CD1c-positive myeloid dendritic cell (primary cell): ENCODE measurements around the gene AURKB.
"Not testable (repeated sequence)": the region's sequence is repeated elsewhere in the genome, so short reads cannot be mapped to it uniquely, and the experiment has no call there.

ENCODE experiments used
- DNase-seq: peaks from one replicate; pipeline ENCODE4 v3.0.0-alpha.2; 2016; ENCODE audit errors: extremely low spot score

The AURKB gene

DNA sequence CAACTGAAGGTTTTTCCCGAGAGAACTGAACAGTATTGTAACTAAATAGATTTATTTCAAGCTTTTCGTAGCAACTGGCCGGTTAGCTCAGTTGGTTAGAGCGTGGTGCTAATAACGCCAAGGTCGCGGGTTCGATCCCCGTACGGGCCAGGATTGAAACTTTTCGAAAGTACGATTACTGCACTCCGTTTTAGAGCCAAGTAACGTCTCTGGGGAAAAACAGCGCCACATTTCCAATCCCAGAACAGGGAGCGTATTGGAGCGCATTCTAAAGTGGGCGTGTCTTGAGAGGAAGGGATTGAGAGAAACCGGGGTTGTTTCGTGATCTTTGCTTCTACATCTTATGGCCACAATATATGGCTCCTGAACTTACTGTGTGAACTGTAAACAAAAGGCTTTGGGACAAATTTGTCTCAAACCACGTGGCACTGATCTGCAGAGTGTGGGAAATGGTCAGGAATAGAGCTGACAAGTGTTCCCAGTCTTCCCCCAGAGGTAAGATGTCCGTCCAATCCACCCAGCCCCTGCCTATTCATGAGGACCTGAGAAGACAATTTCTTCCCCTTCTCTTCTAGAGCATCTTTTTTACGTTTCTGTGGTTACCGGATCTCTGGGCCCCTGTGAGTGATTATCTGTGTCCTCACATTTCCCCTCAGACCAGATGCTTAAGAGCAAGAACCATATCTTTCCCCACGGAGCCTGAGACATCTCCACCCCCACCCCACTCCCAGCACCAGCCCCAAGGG lies 22.7 kb downstream of the AURKB start:
- peak; percentile 97 for DNase-seq

DNA sequence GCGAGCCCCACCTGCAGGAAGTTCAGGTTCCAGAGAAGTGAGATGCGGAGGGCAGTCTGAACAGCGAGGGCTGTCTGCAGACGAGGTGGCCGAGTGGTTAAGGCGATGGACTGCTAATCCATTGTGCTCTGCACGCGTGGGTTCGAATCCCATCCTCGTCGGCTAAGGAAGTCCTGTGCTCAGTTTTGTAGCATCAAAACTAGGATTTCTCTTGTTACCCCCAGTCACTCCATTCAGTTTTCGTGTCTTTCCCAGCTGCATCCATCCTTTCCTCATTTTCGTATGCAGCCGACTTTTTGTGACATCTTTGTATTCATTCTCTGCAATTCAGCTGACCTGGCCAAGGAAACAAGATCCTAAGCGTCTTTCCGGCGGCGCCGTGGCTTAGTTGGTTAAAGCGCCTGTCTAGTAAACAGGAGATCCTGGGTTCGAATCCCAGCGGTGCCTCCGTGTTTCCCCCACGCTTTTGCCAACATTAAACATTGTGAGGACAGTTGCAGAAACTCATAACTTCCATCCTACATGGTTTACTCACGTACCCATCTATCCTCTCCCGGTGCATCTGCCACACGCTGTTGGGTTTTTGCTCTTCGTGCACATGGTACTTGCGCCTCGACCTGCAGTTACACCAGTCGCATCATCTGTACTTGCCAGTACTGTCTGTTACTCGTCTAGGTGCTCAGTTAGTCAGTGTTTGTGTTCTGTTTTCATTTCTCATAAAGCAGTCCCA lies 23.4 kb downstream of the AURKB start:
- peak; percentile 88 for DNase-seq

DNA sequence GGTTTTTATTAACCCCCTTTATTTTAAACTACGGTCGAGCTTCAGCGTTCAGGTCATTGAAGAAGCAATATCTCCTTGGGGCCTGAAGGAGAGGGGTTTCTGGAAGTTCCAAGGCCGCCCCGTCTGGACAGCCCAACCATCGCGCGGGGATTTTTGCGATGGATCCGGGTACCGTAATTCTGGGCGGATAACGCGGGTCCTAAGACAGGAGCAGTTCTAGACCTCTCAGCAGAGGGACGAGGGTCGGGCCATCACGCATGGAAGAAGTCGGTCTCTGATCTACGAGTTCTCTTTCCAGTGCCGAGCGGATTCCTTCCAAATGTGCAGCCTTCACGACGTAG lies 24.0 kb downstream of the AURKB start:
- DNase-seq: no peak

DNA sequence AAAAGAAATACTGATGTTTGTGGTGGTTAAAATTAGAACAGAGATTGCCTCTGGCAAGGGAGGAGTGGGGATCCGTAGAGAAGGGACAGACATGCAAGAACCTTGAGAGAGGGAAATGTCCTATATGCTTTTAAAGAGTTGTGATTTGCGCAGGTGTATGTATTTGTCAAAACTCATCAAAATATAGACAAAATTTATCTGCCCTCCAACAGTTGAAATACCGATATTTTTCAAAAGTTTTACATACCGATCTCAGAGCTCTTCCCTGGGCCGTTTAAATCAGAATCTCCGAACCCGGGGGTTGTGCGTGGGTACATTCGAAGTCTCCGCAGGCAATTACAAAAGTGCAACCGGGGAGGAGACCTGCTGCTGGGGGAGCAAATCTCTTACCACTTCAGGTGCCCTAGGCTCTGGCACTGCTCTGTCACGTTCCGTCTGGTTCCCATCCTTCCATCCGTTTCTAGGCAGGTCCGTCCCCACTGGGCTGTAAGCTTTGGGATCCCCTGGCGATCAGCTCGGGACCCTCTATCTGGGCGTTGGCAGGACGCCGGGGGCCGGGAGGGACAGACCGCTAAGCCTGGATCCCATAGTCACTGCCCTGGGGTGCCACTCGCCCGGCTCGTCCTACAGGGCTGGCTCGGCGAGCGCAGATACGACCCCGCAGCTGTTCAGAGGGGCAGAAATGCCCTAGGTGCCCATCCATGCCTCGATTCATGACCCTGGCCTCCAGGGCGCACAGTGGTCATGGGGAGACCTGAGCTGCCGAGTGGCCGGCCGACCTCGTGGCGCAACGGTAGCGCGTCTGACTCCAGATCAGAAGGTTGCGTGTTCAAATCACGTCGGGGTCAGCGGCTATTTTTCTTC lies 24.6 kb downstream of the AURKB start:
- peak; percentile 85 for DNase-seq

DNA sequence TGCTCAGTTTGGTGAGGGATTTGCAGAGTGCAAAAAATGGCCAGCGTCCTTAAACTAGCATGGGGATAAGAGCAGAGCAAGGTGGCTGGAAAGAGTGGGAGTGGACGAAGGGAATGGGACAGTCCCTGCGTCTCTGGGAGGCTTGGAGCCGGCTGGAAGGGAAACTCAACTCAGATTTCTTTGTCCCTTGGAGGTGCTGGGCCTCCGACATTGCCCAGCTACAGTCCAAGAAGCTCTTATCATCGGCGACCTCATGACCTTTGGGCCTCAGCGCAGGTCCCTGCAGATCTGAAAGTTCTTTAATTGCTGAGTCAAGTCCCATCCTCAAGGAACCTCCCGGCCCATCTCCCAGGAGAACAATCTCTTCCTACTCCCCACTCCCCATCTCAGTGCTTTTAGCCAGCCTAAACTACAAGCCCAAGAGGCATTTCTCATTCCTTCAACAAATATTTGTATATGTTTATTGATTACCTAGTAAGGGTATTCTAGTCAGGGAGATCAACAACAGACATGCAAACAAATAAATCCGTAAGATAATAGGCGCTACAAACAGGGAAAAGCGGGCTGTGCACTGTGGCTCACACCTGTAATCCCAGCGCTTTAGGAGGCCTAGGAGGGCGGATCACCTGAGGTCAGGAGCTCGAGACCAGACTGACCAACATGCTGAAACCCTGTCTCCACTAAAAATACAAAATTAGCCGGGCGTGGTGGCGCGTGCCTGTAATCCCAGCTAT lies 33.2 kb downstream of the AURKB start:
- no peak for DNase-seq

DNA sequence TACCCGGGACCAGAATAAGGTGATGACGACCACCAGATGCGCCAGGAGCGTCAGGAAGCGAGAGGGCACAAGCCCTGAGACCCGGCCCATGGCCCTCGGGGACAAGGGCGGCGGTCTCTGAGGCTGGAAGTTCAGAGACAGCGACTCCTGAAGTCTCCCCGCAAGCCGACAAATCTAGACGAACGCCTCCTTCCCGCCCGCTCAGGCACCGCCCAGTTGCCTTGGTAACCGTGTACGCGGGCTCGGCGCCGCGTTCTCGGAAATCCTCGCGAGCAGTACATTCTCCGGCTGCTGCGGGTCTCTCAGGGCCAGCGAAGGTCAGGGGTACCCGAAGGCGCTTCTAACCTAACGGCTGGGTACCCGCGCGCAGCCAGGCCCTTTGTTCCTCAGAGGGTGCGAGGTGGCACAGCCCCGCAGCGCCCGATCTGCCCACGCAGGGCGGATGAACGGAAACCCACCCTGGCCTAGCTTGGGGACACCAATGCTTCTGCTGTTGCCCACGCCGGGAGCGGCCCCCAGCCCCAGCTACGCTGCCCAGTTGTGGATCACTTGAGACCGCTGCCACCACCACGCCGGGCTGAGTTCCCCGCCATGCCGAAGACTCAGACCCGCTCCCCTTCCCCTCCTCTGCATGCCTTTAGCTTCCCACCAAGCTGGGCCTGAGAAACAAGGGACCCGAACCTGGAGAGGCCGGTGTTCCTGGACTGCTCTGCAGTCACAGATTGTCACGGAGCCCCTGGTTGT lies 34.0 kb downstream of the AURKB start, which contains the start of gene TMEM107:
Gene TMEM107 (minus strand): TSS at position 184 of the 744 bp plus-strand sequence. CDS start 94 bp downstream, at position 90.
- peak; percentile 93 for DNase-seq

DNA sequence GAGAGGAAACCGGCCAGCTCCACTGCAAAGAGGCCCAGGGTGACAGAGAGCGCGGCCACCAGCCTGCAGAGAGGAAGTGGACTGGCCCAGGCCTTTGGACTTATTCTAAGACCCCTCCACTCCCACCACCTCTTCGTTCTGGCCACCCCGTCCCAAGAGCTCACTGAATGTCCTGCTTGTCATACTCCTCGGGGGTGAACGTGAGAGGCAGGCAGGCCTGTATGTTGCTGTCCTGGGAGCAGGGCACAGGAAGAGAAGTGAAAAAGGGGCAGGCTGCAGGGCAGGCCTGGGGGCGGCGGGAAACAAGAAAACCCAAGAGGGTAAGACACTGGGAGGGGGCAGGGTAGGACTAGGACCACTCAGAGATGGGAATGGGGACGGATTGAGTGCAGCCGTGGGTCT lies 34.6 kb downstream of the AURKB start:
- DNase-seq: no peak

DNA sequence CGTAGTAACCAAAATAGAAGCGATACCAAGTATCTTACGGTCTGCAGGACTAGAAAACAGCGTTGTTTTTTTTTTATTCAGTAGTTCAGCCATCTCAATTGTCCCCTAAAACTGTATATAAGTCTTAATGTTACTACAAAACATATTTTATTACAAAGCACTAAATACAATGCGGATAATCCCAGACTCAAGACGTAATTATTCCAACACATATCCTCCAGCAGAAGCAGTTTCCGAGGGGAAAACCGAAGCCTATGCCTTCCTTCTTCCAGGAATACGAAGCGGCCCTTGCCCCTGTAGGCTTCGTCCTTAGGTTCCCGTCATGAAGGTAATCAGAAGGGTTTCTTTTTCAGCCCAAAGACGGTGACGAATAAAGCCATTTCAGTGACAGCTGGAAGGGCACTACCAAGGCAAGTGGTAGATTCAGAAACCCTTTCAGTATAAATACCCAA lies 36.5 kb downstream of the AURKB start:
- DNase-seq: no peak

DNA sequence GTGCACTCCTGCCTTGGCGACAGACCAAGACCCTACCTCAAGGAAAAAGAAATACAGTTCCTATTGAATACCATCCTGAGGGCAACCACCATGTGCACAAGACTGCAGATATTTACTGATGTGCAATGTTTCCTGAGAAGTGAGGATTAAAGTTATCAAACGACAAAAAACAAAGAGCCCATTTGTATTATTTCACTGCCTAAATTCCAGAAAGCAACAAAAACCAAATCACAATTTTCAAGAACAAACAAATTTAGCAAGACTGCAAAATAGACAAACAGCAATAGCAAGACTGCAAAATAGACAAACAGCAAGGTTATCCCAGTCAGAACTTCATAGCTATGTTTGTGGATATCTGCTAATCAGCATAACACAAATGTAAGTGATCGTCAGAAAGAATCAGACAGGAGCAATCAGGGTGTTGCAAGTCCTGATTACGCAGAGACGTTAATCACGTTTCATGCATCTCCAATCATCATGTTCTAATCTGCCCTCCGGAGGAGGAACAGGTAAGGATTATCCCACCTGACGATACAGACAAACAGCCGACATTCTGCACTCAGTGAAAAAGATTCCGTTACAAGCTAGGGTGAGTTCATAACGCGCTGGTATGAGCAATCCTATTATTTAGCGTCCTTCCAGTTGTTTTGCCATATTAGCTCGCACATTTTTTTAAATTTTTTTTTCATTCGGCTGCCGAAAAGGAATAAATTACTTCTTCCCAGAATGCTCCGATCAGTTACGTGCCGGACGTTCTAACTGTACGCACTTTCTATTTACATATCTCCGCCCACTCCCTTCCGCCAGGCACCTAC lies 37.1 kb downstream of the AURKB start:
- peak; percentile 97 for DNase-seq

DNA sequence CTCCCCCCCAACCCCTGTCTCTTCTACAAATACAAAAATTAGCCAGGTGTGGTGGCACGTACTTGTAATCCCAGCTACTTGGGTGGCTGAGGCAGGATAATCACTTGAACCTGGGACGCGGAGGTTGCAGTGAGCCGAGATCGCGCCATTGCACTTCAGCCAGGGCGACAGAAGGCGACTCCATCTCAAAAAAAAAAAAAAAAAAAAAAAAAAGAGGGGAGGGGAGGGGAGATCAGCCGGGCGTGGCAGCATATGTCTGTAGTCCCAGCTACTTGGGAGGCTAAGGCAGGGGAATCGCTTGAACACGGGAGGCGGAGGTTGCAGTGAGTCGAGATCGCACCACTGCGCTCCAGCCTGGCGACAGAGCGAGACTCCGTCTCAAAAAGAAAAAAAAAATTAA lies 40.2 kb downstream of the AURKB start:
- not testable (repeated sequence) for DNase-seq

DNA sequence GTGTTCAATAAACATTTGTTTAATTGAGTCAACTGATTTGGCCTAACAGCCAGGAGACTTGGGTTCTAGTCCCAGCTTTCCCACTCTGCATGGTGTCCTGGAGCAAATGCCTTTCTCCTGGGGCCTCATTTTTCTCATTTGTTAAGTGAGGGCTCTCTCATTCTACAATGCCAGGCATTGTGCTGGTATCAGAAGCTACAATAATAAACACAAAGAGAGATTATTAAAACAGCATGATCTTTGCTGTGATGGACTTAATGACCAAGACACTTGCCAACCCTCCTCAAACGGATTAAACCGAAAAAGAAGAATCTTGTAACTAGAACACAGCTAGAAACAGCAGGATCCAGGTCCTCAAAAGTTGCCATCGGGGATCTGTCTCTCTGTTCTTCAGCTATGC lies 42.8 kb downstream of the AURKB start:
- no peak for DNase-seq

DNA sequence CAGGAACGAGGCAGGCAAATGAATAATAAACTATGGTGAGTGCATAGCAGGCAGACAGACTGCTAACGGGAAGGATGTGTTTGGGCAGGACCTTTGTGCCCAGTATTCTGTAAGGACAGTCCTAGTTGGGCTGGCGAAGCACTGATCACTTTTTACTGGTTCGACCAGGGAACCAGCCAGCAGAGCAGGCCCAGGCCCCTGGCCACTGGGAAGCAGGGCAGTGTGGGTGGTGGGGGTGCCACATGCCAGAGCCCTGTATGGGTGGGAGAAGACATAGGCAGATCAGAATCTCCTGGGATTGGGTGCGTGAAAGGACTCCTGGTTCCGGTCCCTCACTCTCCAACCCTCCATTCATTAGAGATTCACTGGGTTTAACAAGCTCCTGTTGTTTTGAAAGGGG lies 43.6 kb downstream of the AURKB start:
- DNase-seq: no peak

DNA sequence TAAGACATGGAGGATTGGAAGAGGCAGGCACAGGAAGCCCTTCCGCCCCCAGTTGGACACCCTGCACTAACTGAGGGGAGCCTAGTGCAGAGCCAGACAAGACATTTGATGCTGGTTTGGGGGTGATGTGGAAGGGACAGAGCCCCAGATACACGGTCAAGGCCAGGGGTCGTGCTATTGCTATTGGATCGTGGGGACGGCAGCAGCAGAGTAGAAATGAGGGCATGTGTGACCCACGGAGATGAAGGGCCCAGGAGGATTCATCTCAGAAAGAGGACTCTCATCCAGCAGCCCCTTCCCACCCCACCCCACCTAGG lies 45.6 kb downstream of the AURKB start:
- no peak for DNase-seq

DNA sequence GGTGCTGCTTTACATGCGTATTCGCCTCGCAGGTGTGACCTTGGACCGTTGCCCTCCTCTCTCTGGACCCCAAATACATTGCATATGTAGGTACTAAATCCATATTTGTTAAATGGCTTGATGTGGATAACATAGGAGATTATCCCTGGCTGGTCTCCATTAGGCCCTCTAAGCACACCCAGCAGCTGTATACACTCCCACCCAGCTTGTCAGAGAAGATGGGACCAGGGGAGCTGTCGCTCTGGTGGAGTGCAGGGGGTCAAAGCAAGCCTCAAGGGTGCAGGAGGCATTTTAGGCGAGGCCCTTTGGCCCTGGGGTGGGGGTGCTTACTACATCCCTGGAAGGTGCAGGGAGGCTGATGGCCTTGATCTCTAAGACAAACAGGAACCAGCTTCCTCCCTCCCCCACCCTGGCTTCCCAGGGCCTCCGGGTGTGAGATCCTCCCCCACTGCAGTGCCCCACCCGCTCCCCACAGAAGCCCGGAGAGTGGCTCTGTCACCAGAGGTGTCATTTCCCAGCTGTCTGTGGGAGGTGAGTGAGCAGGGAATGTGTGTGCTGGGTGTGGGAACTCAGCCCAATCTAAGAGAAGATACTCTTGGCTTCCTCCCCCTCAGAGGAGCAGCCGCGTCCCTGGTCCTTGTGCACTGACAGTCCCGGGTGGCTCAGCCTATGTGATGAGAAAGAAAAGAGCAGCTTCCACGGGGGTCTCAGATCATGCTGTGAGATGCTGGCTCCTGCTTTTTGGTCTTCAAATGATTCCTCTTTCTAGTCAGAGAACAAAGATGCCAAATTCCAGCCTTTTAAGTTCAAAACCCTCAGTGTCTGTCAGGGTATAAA lies 46.2 kb downstream of the AURKB start:
- peak; percentile 89 for DNase-seq

DNA sequence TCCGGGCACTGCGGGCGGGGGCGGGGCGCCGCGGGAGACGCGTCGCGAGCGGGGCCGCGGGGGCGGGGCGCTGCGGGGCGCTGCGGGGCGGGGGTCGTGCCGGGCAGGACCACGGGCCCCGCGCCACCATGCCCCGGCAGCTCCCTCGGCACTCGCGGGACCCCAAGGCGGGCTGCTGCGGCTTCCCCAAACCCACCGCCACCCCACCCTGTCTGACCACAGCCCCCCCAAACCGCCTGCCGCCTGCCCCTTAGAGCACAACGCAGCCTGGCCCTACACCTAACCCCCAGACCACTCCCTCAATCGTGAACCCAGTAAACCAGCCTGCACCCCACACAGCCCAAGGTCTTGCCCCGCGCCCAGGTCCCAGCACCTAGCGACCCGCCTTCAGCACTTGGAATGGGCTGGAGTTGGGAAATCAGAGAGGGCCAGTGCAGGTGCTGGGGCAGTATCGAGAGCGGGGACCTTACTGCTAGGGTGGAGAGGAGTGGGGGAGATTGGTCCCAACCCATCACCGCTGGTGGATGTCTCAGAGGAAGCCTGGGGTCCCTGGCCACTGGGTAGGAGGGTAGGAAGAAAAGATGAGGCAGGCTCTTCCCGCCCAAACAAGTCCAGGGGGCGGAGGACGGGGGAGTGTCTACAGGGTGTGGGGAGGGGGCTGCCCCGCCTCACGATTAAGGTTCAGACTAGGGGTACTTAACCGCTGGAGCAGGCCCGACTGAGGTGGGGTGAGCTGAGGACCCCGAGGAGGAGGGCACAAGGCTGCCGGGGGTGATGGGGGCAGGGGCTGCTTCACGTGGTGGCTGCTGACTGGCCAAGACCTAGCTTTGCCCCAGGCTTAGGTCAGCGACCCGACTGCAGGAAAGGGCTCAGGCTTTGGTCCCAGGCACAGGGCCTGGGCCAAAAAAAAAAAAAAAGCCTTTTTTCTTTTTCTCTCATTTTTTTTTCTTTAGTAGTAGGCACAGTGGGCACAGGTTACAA lies 47.1 kb downstream of the AURKB start:
- DNase-seq: no peak

DNA sequence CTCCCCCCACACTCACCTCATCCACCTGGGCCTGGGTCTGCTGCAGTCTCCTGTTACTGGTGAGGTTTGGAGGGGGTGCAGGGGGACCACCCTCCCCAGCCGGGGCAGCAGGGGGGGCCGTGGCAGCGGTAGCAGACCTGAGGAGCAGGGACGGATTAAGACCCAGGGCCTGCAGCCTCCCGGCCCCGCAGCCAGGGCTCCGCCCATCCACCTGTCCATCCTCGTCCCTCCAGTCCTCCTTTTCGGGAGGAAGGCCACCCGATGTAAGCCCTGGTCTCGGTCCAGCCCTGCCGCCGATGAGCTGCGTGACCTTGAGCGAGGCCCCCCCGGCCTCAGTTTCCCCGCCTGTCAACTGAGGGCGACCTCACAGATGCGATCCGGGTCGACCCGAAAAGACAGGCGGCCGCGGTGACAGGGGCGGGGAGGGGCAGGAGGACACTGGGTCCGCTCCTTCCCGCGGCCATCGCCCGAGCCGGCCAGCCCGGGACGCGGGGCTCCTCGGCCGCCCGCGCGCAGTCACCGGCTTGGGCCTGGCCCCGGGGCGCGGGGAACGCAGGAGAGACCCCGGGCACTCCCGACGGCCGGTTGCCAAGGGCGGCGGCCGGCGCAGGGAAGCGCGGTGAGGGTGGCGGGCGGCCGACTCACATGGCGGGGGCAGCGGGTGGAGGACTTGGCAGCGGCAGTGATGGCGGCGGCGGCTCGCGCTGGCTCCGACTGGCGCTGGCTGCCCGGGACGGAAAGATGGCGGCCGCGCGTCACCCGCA lies 48.0 kb downstream of the AURKB start, which contains the start of gene VAMP2:
Gene VAMP2 (minus strand): TSS at position 716 of the 764 bp plus-strand sequence. CDS start 69 bp downstream, at position 647.
- peak; percentile 91 for DNase-seq
